Neural progenitor cell (in vitro differentiated cells): ENCODE results near the gene REL. TPM values are rescaled to one million over a fixed set of nuclear protein-coding genes. Genes with fewer than 3 reads are reported as not detected.

Source experiments
- DNase-seq: peaks from one replicate; pipeline ENCODE4 v3.0.0-alpha.2; 2016; ENCODE audit warnings: low spot score
- H2AFZ ChIP-seq: fragments of 200-600 bp; sonication (generic); replicated peaks from 2 replicates; pipeline ENCODE4 v1.6.1; 2016; ENCODE audit warnings: antibody characterized with exemption
- H3F3A ChIP-seq: fragments of 200-600 bp; sonication (generic); 2 replicates; pipeline ENCODE4 v1.6.1; 2016; ENCODE audit warnings: antibody characterized with exemption, low read depth
- H3K27ac ChIP-seq: fragments of 200-600 bp; sonication (generic); 2 replicates; pipeline ENCODE4 v1.5.1; 2016; ENCODE audit warnings: mild to moderate bottlenecking
- H3K27me3 ChIP-seq: fragments of 200-600 bp; sonication (generic); 2 replicates; pipeline ENCODE4 v1.6.1; 2016; ENCODE audit warnings: mild to moderate bottlenecking, moderate library complexity
- H3K36me3 ChIP-seq: fragments of 200-600 bp; sonication (generic); 2 replicates; pipeline ENCODE4 v1.5.1; 2016
- H3K4me1 ChIP-seq: fragments of 200-600 bp; sonication (generic); 2 replicates; pipeline ENCODE4 v1.6.1; 2016; ENCODE audit warnings: mixed run types
- H3K4me2 ChIP-seq: fragments of 200-600 bp; sonication (generic); 2 replicates; pipeline ENCODE4 v1.6.1; 2016
- H3K4me3 ChIP-seq: fragments of 200-600 bp; sonication (generic); 2 replicates; pipeline ENCODE4 v1.5.1; 2016
- H3K79me2 ChIP-seq: fragments of 200-600 bp; sonication (generic); 2 replicates; pipeline ENCODE4 v1.6.1; 2016; ENCODE audit warnings: low read depth
- H3K9ac ChIP-seq: fragments of 200-600 bp; sonication (generic); 2 replicates; pipeline ENCODE4 v1.6.1; 2016
- H3K9me3 ChIP-seq: fragments of 200-600 bp; sonication (generic); 2 replicates; pipeline ENCODE4 v1.5.1; 2016; ENCODE audit warnings: low read depth
- H4K20me1 ChIP-seq: fragments of 200-600 bp; sonication (generic); 2 replicates; pipeline ENCODE4 v1.6.1; 2016; ENCODE audit warnings: low read depth
- H3K27ac Mint-ChIP-seq: 3 replicates; pipeline ENCODE4 v1.8.0; 2021; ENCODE audit warnings: mixed read lengths
- H3K27me3 Mint-ChIP-seq: 2 replicates; pipeline ENCODE4 v1.8.0; 2022; ENCODE audit warnings: low read depth, mild to moderate bottlenecking, inconsistent platforms, moderate library complexity, mixed read lengths; ENCODE audit not compliant: insufficient read depth
- H3K36me3 Mint-ChIP-seq: 3 replicates; pipeline ENCODE4 v1.8.0; 2021; ENCODE audit warnings: mixed read lengths
- H3K4me1 Mint-ChIP-seq: 3 replicates; pipeline ENCODE4 v1.8.0; 2021; ENCODE audit warnings: mixed read lengths
- H3K4me3 Mint-ChIP-seq: 3 replicates; pipeline ENCODE4 v1.8.0; 2021; ENCODE audit warnings: mild to moderate bottlenecking, moderate library complexity, mixed read lengths
- H3K9me3 Mint-ChIP-seq: 3 replicates; pipeline ENCODE4 v1.8.0; 2020; ENCODE audit warnings: mixed read lengths
- CTCF ChIP-seq: fragments of 200-600 bp; sonication (generic); IDR thresholded peaks from 2 replicates; pipeline ENCODE4 v1.5.1; 2017; ENCODE audit warnings: antibody characterized with exemption, mild to moderate bottlenecking
- EZH2 ChIP-seq: fragments of 200-600 bp; sonication (generic); IDR thresholded peaks from 2 replicates; pipeline ENCODE4 v1.6.1; 2017; ENCODE audit warnings: antibody characterized with exemption, mild to moderate bottlenecking, moderate library complexity
- EZH2phosphoT487 ChIP-seq: fragments of 200-600 bp; sonication (generic); IDR thresholded peaks from 2 replicates; pipeline ENCODE4 v1.6.1; 2017; ENCODE audit warnings: antibody characterized with exemption
- total RNA-seq: library from RNA; depleted of rRNA; stranded (reverse); fragments of >200 nt; gene quantifications from 2 replicates; pipeline ENCODE4 v1.2.3, GENCODE V29; 2015; ENCODE audit warnings: low replicate concordance

REL gene
- total RNA-seq, 1 donor from 2014 or later, result 12.0 TPM

DNA sequence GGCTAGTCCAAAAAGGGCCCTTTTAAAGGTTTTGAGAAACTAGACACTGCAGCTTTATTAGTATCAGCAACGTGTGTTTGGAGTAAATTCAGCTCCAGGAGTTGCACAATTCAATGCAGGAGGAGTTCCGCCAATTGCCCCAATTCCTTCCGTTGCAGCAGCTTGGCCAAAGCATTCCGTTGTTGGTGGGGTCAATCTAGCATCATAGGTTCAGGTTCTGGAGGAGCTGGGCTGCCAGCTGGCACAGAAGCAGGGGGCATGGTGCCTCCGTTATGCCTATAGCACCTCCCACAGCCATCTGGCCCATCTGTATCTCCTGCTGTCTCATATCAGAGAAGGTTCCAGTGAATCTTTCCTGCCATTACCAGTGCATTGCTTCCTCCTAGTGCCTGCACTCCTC, 55.4 kb downstream of the REL start:
- Histone ChIP-seq H3K4me3 (no peak overlapping the region), H3K9me3 (no peaks in the 10 kb centered on the region), H2AFZ (no peak overlapping the region), H4K20me1 (no peaks in the 10 kb centered on the region), H3K4me1 (no peaks in the 10 kb centered on the region), H3K4me2 (no peak overlapping the region), H3F3A (no peaks in the 10 kb centered on the region), H3K27ac (no peak overlapping the region), H3K36me3 (no peaks in the 10 kb centered on the region), H3K27me3 (no peaks in the 10 kb centered on the region), H3K79me2 (no peaks in the 10 kb centered on the region), H3K9ac (no peak overlapping the region)
- peaks cover 2% of the 10 kb centered on the region for H3K27me3 Mint-ChIP-seq
- no peak for DNase-seq
- H3K4me3 Mint-ChIP-seq, result no peak overlapping the region
- TF ChIP-seq EZH2 (no peak), CTCF (no peak), EZH2phosphoT487 (no peak)
- no peaks in the 10 kb centered on the region for H3K4me1 Mint-ChIP-seq
- no peaks in the 10 kb centered on the region for H3K36me3 Mint-ChIP-seq
- no peaks in the 10 kb centered on the region for H3K9me3 Mint-ChIP-seq
- no peak overlapping the region for H3K27ac Mint-ChIP-seq

DNA sequence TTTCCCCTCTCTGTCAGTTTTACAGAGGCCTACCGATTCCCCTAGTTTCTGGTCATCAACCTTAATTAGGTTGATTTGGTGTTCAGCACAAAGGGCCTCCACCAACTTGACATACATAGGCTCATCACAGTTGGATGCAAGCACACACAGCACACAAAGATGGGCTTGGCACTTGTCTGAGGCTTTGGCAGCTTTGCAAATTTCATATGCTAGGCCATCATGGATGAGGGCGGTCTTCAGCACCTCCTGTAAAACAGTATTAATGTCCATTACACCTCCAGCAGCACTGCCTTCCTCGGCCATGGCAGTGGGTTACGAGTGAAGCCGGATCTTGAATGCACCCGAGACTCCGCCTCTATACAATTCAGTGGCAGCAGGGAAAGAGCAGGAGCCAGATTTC, 56.9 kb downstream of the REL start:
- TF ChIP-seq CTCF, result no peak
- no peak for TF ChIP-seq EZH2phosphoT487
- H3K27ac Mint-ChIP-seq, result no peak overlapping the region
- no peaks in the 10 kb centered on the region for H3F3A ChIP-seq

GRCh38 chr2:60939622-60940021, 58.2 kb downstream of the REL start:
- Histone ChIP-seq H3K9ac (no peak overlapping the region), H3K4me1 (no peaks in the 10 kb centered on the region), H3K4me3 (no peak overlapping the region), H3F3A (no peaks in the 10 kb centered on the region), H3K9me3 (no peaks in the 10 kb centered on the region), H3K4me2 (no peak overlapping the region), H3K27me3 (no peaks in the 10 kb centered on the region), H3K79me2 (no peaks in the 10 kb centered on the region), H3K27ac (no peak overlapping the region), H2AFZ (no peak overlapping the region), H4K20me1 (no peaks in the 10 kb centered on the region), H3K36me3 (no peaks in the 10 kb centered on the region)
- TF ChIP-seq CTCF (no peak), EZH2 (no peak), EZH2phosphoT487 (no peak)
- Mint-ChIP-seq H3K9me3 (no peaks in the 10 kb centered on the region), H3K36me3 (no peaks in the 10 kb centered on the region), H3K27me3 (peaks cover 2% of the 10 kb centered on the region), H3K27ac (no peak overlapping the region), H3K4me1 (no peaks in the 10 kb centered on the region), H3K4me3 (no peak overlapping the region)
- no peak for DNase-seq

More for the DNA sequence above, 56.9 kb downstream of the REL start:
- Histone ChIP-seq H3K4me2 (no peak overlapping the region), H3K9ac (no peak overlapping the region), H4K20me1 (no peaks in the 10 kb centered on the region), H3K36me3 (no peaks in the 10 kb centered on the region), H3K27me3 (no peaks in the 10 kb centered on the region), H3K9me3 (no peaks in the 10 kb centered on the region), H3K79me2 (no peaks in the 10 kb centered on the region), H3K4me1 (no peaks in the 10 kb centered on the region), H2AFZ (no peak overlapping the region), H3K4me3 (no peak overlapping the region), H3K27ac (no peak overlapping the region)
- no peaks in the 10 kb centered on the region for H3K4me1 Mint-ChIP-seq
- H3K9me3 Mint-ChIP-seq, result no peaks in the 10 kb centered on the region
- no peak overlapping the region for H3K4me3 Mint-ChIP-seq
- DNase-seq, result no peak
- peaks cover 2% of the 10 kb centered on the region for H3K27me3 Mint-ChIP-seq
- no peaks in the 10 kb centered on the region for H3K36me3 Mint-ChIP-seq
